Heart left ventricle (tissue), 13 donors: Measurements from ENCODE around the gene TMTC2.

Source experiments
- POLR2A ChIP-seq, 2 donors: fragments of 450-650 bp; IDR thresholded peaks; one replicate each; pipeline ENCODE4 v1.6.1; 2017; ENCODE audit warnings: antibody characterized with exemption in 2 of 2, mild to moderate bottlenecking in 2 of 2, moderate library complexity in 2 of 2
- TF ChIP-seq, protein P1 (sequence below), 12 donors: fragments of 200-600 bp; sonication (generic) in 4 of 12; IDR thresholded peaks; one replicate each; pipeline versions ENCODE4 v1.5.0 to v1.8.0; 2018 to 2022; ENCODE audit warnings: antibody characterized with exemption in 12 of 12, mild to moderate bottlenecking in 5 of 12
- donor health status: ischemic (EF 13 %, LVEDD 7.1; RV severe dilation, severe dysfunction).
- donor health status: DM: no; HTN: yes; CAD: no.
- donor health status: DM: no; HTN: no; CAD: no.
- donor health status: ischemic (EF 25% LVEDD 6.9; RV normal size, moderate dysfunction).
- donor health status: ischemic (EF 25% LVEDD 5.7; RV mildly dilated, moderate dysfunction).
- donor health status: ischemic (EF 35%, LVEDD 5.7; RV mildly dilated, moderate dysfunction).
- donor health status: nonischemic (EF 11% LVEDD 7.7; RV severe dilation, severe dysfunction).
- donor health status: DM: yes; HTN: yes; CAD: no.
- donor health status: PGD.
- donor health status: ischemic (EF 29% LVEDD 5.4; RV normal size, mild dysfunction).
- donor health status: nonischemic (EF 23%, LVEDD 6.1; RV moderate dilation, normal function).

GRCh38 chr12:82644896-82645295 is 41.8 kb upstream of the TMTC2 start:
- TF ChIP-seq, protein P1, sequence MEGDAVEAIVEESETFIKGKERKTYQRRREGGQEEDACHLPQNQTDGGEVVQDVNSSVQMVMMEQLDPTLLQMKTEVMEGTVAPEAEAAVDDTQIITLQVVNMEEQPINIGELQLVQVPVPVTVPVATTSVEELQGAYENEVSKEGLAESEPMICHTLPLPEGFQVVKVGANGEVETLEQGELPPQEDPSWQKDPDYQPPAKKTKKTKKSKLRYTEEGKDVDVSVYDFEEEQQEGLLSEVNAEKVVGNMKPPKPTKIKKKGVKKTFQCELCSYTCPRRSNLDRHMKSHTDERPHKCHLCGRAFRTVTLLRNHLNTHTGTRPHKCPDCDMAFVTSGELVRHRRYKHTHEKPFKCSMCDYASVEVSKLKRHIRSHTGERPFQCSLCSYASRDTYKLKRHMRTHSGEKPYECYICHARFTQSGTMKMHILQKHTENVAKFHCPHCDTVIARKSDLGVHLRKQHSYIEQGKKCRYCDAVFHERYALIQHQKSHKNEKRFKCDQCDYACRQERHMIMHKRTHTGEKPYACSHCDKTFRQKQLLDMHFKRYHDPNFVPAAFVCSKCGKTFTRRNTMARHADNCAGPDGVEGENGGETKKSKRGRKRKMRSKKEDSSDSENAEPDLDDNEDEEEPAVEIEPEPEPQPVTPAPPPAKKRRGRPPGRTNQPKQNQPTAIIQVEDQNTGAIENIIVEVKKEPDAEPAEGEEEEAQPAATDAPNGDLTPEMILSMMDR (IDR thresholded peaks at IDR 0.05) = no peak
- TF ChIP-seq POLR2A (IDR thresholded peaks at IDR 0.05) = no peak
